Rectal smooth muscle tissue (tissue), 1 donor: ENCODE results near the gene STRN3.
"Not testable (repeated sequence)": the region's sequence is repeated elsewhere in the genome, so short reads cannot be mapped to it uniquely, and the experiment has no call there.

ENCODE experiments used
- H3K27ac ChIP-seq: one replicate; pipeline ENCODE4 v1.7.0; 2013; ENCODE audit warnings: low read depth, low read length, inconsistent platforms
- H3K27me3 ChIP-seq: one replicate; pipeline ENCODE4 v1.7.0; 2013; ENCODE audit warnings: low read length; ENCODE audit not compliant: control insufficient read depth, insufficient read depth
- H3K36me3 ChIP-seq: one replicate; pipeline ENCODE4 v1.7.0; 2013; ENCODE audit warnings: low read length; ENCODE audit not compliant: control insufficient read depth, insufficient read depth
- H3K4me1 ChIP-seq: one replicate; pipeline ENCODE4 v1.7.0; 2013; ENCODE audit warnings: low read length; ENCODE audit not compliant: control insufficient read depth, insufficient read depth
- H3K4me3 ChIP-seq: one replicate; pipeline ENCODE4 v1.7.0; 2013; ENCODE audit warnings: low read length
- H3K9ac ChIP-seq: one replicate; pipeline ENCODE4 v1.7.0; 2013; ENCODE audit warnings: low read length

Gene STRN3

DNA sequence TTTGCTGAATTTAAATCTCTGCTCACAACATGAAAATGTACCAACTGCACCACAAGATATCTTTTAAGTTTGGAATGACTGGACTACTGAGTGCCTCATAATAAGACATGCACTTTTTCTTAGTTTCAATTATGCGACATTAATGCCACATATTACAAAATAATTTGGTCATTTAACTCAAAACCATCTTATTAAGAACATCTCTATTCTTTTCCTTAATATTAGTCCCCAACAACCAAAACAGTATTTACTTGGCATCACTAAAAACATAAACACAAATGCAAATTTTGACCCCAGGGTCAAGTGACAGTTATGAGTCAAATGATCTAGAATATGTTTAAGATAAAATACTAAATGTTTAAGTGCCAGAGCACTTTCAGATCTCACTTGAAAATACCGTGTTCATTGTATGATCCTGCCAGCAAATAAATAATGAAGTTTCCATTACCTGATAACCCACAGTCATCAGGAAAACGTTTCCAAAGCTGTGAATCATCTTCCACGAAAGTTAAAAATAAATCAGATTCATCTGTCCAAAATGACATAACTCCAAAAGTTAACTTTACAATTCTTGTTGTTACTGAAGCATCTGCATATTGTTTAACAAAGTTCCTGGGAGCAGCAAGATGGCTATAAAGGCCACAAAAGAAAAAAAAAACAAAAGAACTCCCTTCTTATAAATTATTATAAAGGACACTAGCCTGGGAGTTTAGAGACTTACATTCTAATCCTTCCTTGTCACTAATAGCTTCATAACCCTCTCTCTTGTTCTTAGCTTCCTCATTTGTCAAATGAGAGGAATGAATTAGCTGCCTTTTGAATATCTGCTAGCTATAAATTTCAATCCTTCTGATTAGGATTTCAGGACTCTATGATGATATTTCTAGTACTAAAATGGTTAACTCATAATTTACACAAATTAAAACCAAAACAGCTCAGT is 31.2 kb downstream of the STRN3 start:
- Histone ChIP-seq H3K9ac (no peak overlapping the region), H3K4me1 (peaks cover 15% of the 10 kb centered on the region), H3K4me3 (no peak overlapping the region), H3K36me3 (no peaks in the 10 kb centered on the region), H3K27me3 (no peaks in the 10 kb centered on the region), H3K27ac (no peak overlapping the region)

DNA sequence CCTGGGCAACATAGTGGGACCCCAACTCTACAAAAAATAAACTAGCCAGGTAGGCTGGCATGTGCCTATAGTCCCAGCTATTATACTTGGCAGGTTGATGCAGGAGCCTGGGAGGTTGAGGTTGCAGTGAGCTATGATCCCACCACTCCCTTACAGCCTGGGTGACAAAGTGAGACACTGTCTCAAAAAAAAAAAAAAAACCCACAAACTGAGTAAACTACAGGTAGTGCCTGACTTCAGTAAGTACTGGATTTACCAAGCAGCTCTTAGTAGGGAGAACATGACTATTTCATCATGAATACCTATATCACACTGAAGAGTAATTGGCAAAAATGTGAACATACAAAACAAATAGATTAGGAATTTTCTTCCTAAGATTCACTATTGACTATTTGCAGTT is 33.1 kb downstream of the STRN3 start:
- Histone ChIP-seq H3K4me3 (no peak overlapping the region), H3K36me3 (no peaks in the 10 kb centered on the region), H3K4me1 (peaks cover 16% of the 10 kb centered on the region), H3K9ac (no peak overlapping the region), H3K27ac (no peak overlapping the region), H3K27me3 (no peaks in the 10 kb centered on the region)

DNA sequence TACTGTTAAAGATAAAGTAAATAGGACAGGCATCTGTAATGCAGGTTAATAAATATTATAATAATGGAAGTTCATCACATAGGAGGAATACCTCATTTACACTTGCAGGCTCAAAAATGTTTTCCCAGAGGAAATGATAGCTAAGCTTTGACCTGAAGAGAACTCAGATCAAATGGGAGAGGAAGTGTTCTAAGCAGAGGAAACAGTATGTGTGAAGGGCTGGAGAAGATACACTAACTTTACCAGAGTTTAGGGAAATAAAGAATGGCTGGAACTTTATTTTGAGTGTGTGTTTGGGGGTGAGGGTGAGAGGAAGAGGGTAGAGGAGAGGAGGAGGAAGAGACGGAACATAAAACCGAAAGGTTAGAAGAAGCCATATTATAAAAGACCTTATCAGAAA is 34.8 kb downstream of the STRN3 start:
- Histone ChIP-seq H3K4me1 (peaks cover 19% of the 10 kb centered on the region), H3K36me3 (no peaks in the 10 kb centered on the region), H3K4me3 (no peak overlapping the region), H3K27ac (no peak overlapping the region), H3K9ac (no peak overlapping the region), H3K27me3 (no peaks in the 10 kb centered on the region)

DNA sequence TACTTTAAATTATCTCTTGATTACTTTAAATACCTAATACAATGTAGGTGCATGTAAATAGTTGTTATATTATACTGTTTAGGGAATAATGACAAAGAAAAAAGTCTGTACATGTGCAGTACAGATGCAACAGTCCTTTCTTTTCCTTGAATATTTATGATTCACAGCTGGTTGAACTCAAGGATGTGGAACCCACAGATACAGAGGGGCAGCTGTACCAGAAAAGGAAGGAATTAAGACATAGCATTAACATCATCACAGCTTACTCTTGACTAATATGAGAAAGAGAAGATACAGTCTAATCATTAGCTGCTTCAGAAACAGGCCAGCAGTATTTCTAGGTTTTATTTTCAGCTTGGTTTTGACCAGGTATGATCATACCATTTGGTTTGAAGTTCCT is 35.4 kb downstream of the STRN3 start:
- no peaks in the 10 kb centered on the region for H3K27me3 ChIP-seq
- H3K36me3 ChIP-seq = no peaks in the 10 kb centered on the region
- H3K4me1 ChIP-seq = peaks cover 16% of the 10 kb centered on the region
- no peak overlapping the region for H3K9ac ChIP-seq
- H3K4me3 ChIP-seq = no peak overlapping the region
- H3K27ac ChIP-seq = no peak overlapping the region

DNA sequence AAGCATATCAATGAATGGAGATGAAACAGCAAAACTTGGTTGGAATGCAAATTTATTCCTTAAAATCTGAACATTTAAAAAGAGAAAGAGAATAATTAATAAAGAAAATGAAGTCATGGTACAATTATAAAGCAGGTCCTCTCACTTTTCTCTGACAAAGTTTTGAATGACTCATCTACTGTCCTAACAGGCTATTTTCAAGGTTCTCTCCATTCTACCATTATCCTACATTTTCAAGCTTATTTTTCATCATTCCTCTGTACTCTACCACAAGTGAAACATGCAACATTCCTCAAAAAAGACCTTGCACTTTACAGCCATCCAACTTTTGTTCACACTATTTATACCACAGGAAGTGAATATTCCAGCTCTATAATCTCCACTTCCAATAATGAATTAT is 37.7 kb downstream of the STRN3 start:
- Histone ChIP-seq H3K27ac (no peak overlapping the region), H3K27me3 (no peaks in the 10 kb centered on the region), H3K4me1 (peaks cover 9% of the 10 kb centered on the region), H3K4me3 (no peak overlapping the region), H3K9ac (no peak overlapping the region), H3K36me3 (no peaks in the 10 kb centered on the region)

DNA sequence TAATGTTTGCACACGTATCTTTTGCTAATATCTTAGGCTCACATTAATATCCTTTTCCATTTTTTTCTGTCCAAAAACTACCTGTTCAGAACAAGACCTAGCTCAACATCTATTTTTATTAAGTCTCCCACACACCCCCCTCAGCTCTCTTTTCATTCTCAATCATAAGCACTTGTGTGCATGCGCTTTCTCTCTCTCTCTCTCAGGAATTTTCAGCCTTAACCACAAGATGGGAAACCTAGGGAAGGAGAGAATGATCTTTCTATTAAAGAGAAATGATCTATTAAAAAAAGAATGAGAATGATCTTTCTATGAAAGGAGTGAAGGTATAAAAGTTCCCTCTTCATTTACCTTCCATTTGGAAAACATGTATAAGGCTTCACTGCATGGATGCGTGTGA is 40.4 kb downstream of the STRN3 start:
- no peak overlapping the region for H3K4me3 ChIP-seq
- no peaks in the 10 kb centered on the region for H3K27me3 ChIP-seq
- peaks cover 8% of the 10 kb centered on the region for H3K4me1 ChIP-seq
- no peaks in the 10 kb centered on the region for H3K36me3 ChIP-seq
- H3K9ac ChIP-seq = no peak overlapping the region
- H3K27ac ChIP-seq = no peak overlapping the region

DNA sequence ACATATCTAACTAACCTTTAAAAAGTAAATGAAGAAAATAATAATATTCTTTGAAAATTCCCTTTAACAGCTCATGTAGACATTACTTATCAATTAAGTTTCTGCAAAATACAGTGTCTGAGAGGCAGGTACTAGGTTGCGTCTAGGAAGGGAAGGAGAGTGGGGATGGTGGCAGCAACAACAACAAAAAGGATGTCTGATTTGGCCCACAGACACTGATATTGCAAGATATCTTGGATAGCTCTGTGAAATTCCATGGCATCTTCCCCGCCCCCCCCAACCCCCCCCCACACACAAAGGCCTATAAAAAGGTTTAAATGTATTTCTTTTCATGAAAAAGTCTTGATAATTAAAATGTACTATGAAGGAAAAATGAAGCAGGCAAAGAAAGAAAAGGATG is 42.3 kb downstream of the STRN3 start:
- H3K4me1 ChIP-seq = peaks cover 7% of the 10 kb centered on the region
- H3K36me3 ChIP-seq = no peaks in the 10 kb centered on the region
- H3K9ac ChIP-seq = no peak overlapping the region
- no peaks in the 10 kb centered on the region for H3K27me3 ChIP-seq
- no peak overlapping the region for H3K27ac ChIP-seq
- H3K4me3 ChIP-seq = no peak overlapping the region

DNA sequence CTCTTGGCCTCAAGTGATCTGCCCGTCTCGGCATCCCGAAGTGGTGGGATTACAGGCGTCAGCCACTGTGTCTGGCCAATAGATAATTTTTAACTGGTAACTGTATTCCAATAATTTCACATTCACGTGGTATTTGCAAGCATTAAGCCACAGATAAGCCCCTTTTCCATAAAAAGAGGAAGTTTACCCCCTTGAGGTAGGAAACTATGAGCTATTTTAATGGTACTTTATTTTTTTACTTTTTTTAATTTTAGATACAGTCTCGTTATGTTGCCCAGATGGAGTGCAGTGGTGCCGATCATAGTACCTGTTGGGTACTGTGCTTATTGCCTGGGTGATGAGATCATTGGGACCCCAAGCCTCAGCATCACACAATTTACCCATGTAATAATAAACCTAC is 43.6 kb downstream of the STRN3 start:
- Histone ChIP-seq H3K27me3 (no peaks in the 10 kb centered on the region), H3K36me3 (no peaks in the 10 kb centered on the region), H3K9ac (no peak overlapping the region), H3K4me1 (peaks cover 3% of the 10 kb centered on the region), H3K27ac (no peak overlapping the region), H3K4me3 (no peak overlapping the region)

DNA sequence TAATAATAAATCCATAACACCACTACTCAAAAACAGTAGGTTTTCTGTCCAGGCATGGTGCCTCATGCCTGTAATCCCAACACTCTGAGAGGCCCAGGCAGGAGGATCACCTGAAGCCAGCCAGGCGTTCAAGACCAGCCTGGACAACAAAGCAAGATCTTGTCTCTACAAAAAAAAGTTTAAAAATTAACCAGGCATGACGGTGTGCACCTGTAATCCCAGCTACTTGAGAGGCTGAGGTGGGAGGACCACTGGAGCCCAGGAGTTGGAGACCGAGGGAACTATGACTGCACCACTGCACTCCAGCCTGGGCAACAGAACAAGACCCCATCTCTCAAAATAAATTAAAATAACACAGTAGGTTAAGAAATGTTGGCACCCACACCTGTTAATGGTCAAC is 45.2 kb downstream of the STRN3 start:
- Histone ChIP-seq H3K4me1 (peaks cover 2% of the 10 kb centered on the region), H3K27ac (no peak overlapping the region), H3K4me3 (no peak overlapping the region), H3K9ac (no peak overlapping the region), H3K27me3 (no peaks in the 10 kb centered on the region), H3K36me3 (no peaks in the 10 kb centered on the region)

DNA sequence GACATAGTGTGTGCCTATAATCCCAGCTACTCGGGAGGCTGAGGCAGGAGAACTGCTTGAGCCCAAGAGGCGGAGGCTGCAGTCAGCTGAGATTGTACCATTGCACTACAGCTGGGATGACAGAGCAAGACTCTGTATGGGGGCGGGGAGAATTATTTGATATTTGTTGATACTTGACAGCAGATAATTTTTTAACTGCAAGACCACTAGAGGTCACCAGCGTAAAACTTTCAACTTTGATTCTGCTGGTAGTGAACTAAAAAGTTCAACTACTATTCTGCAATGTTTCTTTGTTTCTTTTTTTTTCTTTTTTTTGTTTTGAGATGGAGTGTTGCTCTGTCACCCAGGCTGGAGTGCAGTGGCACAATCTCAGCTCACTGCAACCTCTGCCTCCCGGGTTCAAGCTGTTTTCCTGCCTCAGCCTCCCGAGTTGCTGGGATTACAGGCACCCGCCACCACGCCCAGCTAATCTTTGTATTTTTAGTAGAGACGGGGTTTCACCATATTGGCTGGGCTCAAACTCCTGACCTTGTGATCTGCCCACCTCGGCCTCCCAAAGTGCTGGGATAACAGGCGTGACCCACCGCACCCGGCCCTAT is 46.0 kb downstream of the STRN3 start:
- not testable (repeated sequence) for H3K4me1 ChIP-seq, H3K27me3 ChIP-seq, H3K27ac ChIP-seq, H3K9ac ChIP-seq, H3K36me3 ChIP-seq, H3K4me3 ChIP-seq

DNA sequence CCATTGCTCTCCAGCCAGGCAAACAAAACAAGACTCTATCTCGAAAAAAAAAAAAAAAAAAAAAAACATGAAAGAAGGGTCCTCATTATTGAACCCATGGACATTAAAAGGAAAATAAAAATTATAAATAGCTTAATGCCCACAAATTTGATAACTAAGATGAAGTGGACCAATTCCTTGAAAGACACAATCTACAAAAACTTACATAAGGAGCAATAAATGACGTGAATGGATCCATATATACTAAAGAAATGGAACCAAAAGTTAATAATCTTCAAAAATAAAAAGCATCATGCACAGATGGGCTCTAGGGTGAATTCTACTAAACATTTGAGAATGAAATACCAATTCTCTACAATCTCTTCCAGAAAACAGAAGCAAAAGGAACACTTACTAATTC is 48.4 kb downstream of the STRN3 start:
- H3K36me3 ChIP-seq = no peaks in the 10 kb centered on the region
- no peak overlapping the region for H3K9ac ChIP-seq
- H3K4me1 ChIP-seq = no peaks in the 10 kb centered on the region
- no peak overlapping the region for H3K27ac ChIP-seq
- no peaks in the 10 kb centered on the region for H3K27me3 ChIP-seq
- no peak overlapping the region for H3K4me3 ChIP-seq

DNA sequence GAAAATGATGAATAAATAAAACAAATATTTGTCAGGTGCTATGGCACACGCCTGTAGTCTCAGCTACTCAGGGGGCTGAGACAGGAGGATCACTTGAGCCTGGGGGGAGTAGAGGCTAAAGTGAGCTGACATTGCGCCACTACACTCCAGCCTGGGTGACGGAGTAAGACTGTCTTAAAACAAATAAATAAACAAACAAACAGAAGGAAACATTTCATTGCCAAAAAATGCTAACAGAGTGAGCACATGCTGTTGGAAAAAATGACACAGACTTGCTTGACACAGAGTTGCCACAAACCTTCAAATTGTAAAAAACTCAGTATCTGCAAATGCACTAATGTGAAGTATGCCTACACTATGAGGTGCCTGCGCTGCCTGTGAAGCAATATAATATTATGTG is 51.6 kb downstream of the STRN3 start:
- no peak overlapping the region for H3K27ac ChIP-seq
- no peaks in the 10 kb centered on the region for H3K27me3 ChIP-seq
- no peak overlapping the region for H3K9ac ChIP-seq
- no peaks in the 10 kb centered on the region for H3K36me3 ChIP-seq
- H3K4me3 ChIP-seq = no peak overlapping the region
- no peaks in the 10 kb centered on the region for H3K4me1 ChIP-seq
